Endothelial cell of umbilical vein (primary cell): Measurements from ENCODE around the gene PERM1. TPM values are rescaled to one million over a fixed set of nuclear protein-coding genes. Genes with fewer than 3 reads are reported as not detected.
A peak's percentile ranks its signal among the peaks of the same experiment; 100 is the strongest.

Source experiments
- BruUV-seq: library from RNA; stranded (reverse); fragments of 400-500 nt; replicated peaks from 2 replicates; lab custom pipeline; 2021; lab: Mats Ljungman, UMichigan
- CTCF ChIA-PET: fragments of 300-600, 350-600 bp; sonication (Branson Sonifier 250); formaldehyde crosslinking; loops from one replicate; lab custom pipeline; 2021; ENCODE audit warnings: antibody characterized with exemption, inconsistent platforms; lab: Charles Lee
- POLR2A ChIA-PET: fragments of 300-600, 350-600 bp; sonication (Branson Sonifier 250); formaldehyde crosslinking; loops from one replicate; lab custom pipeline; 2021; ENCODE audit warnings: antibody characterized with exemption, inconsistent platforms; lab: Charles Lee
- DNase-seq: peaks from one replicate; pipeline ENCODE4 v3.0.0-alpha.2; 2011; ENCODE audit warnings: low read depth, low spot score
- FAIRE-seq: peaks from 2 replicates; lab custom pipeline; 2011; peaks lifted over from hg19 to GRCh38; lab: Jason Lieb, UNC
- H2AFZ ChIP-seq: 2 replicates; pipeline ENCODE4 v1.6.0; 2012; ENCODE audit warnings: low read depth, low read length, control low read depth, inconsistent platforms
- H3K27ac ChIP-seq: 2 replicates; pipeline ENCODE4 v1.5.1; 2011; ENCODE audit warnings: low read depth, mild to moderate bottlenecking, control low read depth, low read length, moderate library complexity; ENCODE audit not compliant: insufficient read depth
- H3K27me3 ChIP-seq, 2 experiments: 2 replicates each; pipeline versions ENCODE4 v1.6.0 to v1.6.1; 2011; ENCODE audit warnings: low read length in 2 of 2, mixed read lengths in 1 of 2; ENCODE audit not compliant: control insufficient read depth in 2 of 2, insufficient read depth in 2 of 2
- H3K36me3 ChIP-seq, 2 experiments: 2 replicates in 1 of 2; 3 replicates in 1 of 2; pipeline ENCODE4 v1.5.1; 2011; ENCODE audit warnings: low read length in 2 of 2, mild to moderate bottlenecking in 1 of 2, moderate library complexity in 1 of 2; ENCODE audit not compliant: control insufficient read depth in 2 of 2, insufficient read depth in 2 of 2; ENCODE audit errors: extremely low read depth in 1 of 2
- H3K4me1 ChIP-seq: 3 replicates; pipeline ENCODE4 v1.5.1; 2011; ENCODE audit warnings: mild to moderate bottlenecking, low read length; ENCODE audit not compliant: control insufficient read depth, insufficient read depth; ENCODE audit errors: extremely low read depth
- H3K4me2 ChIP-seq: 2 replicates; pipeline ENCODE4 v1.6.1; 2011; ENCODE audit warnings: low read length, control low read depth, mixed read lengths; ENCODE audit not compliant: insufficient read depth
- H3K4me3 ChIP-seq, 3 experiments: fragments of 200-600 bp in 1 of 3; sonication (generic), shearing (Covaris generic) in 1 of 3; replicated peaks in 1 of 3; 2 replicates each; pipeline ENCODE4 v1.5.1; 2011 to 2016; ENCODE audit warnings: control low read depth in 3 of 3, low read length in 3 of 3, mild to moderate bottlenecking in 2 of 3, inconsistent platforms in 1 of 3, low read depth in 1 of 3, moderate library complexity in 1 of 3; ENCODE audit not compliant: insufficient read depth in 1 of 3
- H3K79me2 ChIP-seq: 2 replicates; pipeline ENCODE4 v1.6.0; 2012; ENCODE audit warnings: low read length, inconsistent platforms; ENCODE audit not compliant: control insufficient read depth, insufficient read depth
- H3K9ac ChIP-seq: replicated peaks from 2 replicates; pipeline ENCODE3; 2011; ENCODE audit warnings: low read length, control low read depth; ENCODE audit not compliant: insufficient read depth; ENCODE audit errors: extremely low read depth
- H3K9me1 ChIP-seq: replicated peaks from 3 replicates; pipeline ENCODE4 v1.6.0; 2011; ENCODE audit warnings: mild to moderate bottlenecking, low read length; ENCODE audit not compliant: control insufficient read depth, insufficient read depth; ENCODE audit errors: extremely low read depth
- H3K9me3 ChIP-seq: replicated peaks from 2 replicates; pipeline ENCODE4 v1.5.1; 2012; ENCODE audit warnings: low read length, inconsistent platforms; ENCODE audit not compliant: control insufficient read depth, insufficient read depth
- H4K20me1 ChIP-seq: replicated peaks from 2 replicates; pipeline ENCODE3; 2011; ENCODE audit warnings: mild to moderate bottlenecking, low read length; ENCODE audit not compliant: control insufficient read depth, insufficient read depth; ENCODE audit errors: extremely low read depth
- CTCF ChIP-seq, 2 donors: IDR thresholded peaks; 1 replicate in 1 of 2; 2 replicates in 1 of 2; pipeline ENCODE4 v1.5.1; 2011; ENCODE audit warnings: low read length in 2 of 2, mild to moderate bottlenecking in 2 of 2, moderate library complexity in 2 of 2, control low read depth in 1 of 2, inconsistent platforms in 1 of 2, low read depth in 1 of 2; ENCODE audit not compliant: insufficient read depth in 1 of 2; ENCODE audit errors: extremely low read depth in 1 of 2
- MAX ChIP-seq: IDR thresholded peaks from 2 replicates; pipeline ENCODE4 v1.6.1; 2011; ENCODE audit not compliant: insufficient read depth, insufficient read length
- MYC ChIP-seq: IDR thresholded peaks from one replicate; pipeline ENCODE4 v1.6.1; 2011; ENCODE audit warnings: mild to moderate bottlenecking, low read depth, low read length
- POLR2A ChIP-seq: IDR thresholded peaks from 2 replicates; pipeline ENCODE4 v1.6.1; 2012; ENCODE audit warnings: low read depth, mild to moderate bottlenecking, control low read depth, low read length
- dilution Hi-C: fragments of 300-500 bp; cut with MboI; formaldehyde crosslinking; loops from one replicate; pipeline ENCODE4 v1.15.0; 2019; ENCODE audit warnings: low sequenced_read_pairs; ENCODE audit not compliant: extremely low pct_ligation_motif_present
- intact Hi-C: fragments of 100-400 bp; cut with micrococcal nuclease; formaldehyde crosslinking; loops from one replicate; pipeline ENCODE4 v1.10.0; 2022
- polyA plus RNA-seq, 4 experiments: library from polyadenylated mRNA; depleted of rRNA in 3 of 4; stranded (reverse) in 3 of 4; unstranded in 1 of 4; fragments of >200 nt; gene quantifications; 2 replicates each; pipeline versions ENCODE4 v1.2.1 to v1.2.3, GENCODE V29; 2011 to 2012; ENCODE audit warnings: missing spikeins in 1 of 4
- total RNA-seq: library from RNA; stranded (reverse); gene quantifications from 2 replicates; pipeline ENCODE4 v1.2.3, GENCODE V29; 2021

The PERM1 gene
- total and polyA plus RNA-seq, 2 donors (not counting 3 experiments of a cell fraction or from before 2014, with no cell fraction given) = not detected

GRCh38 chr1:999725-1000356 is 17.9 kb upstream of the PERM1 start, which contains the start of gene HES4:
Gene HES4, minus strand, starts transcription at chr1:1000097. Its CDS starts 124 bp downstream, at chr1:999973.
- H3K36me3 ChIP-seq = no peaks in the 10 kb centered on the region
- no peak for TF ChIP-seq CTCF (IDR thresholded peaks at IDR 0.05; ENCODE audit: extremely low read depth in 1 of 2, insufficient read depth in 1 of 2, low read depth in 1 of 2, low read length in 2 of 2)
- TF ChIP-seq POLR2A = peak; percentile 69
- TF ChIP-seq MAX = peak; percentile 7
- no peak for TF ChIP-seq MYC
- no peaks in the 10 kb centered on the region for H4K20me1 ChIP-seq
- CTCF ChIA-PET = interaction anchor here (0.8 to 5.7 kb wide), 3 partner anchors 14 to 18 kb away, joined by 6 to 41 read pairs (median 22); partner anchors contain the start of genes AGRN and ISG15
- POLR2A ChIA-PET = no interaction called here
- peak within 1 kb of the TSS; percentile 47 to 55 (median 51) for H3K4me3 ChIP-seq
- H3K9me3 ChIP-seq = no peaks in the 10 kb centered on the region
- dilution Hi-C loops (no loop called here), intact Hi-C loops (loop anchor here (1.0 to 2.0 kb wide), 2 partner anchors 15 to 64 kb away; no protein-coding TSS in a partner anchor)
- BruUV-seq = no TSS peak
- no peaks in the 10 kb centered on the region for H3K9me1 ChIP-seq
- peak; percentile 85 for FAIRE-seq
- no peaks in the 10 kb centered on the region for H3K79me2 ChIP-seq
- peaks cover 13% of the 10 kb centered on the region for H3K4me1 ChIP-seq
- DNase-seq = peak; percentile 92
- H3K4me2 ChIP-seq = peak within 1 kb of the TSS; percentile 72
- peaks cover 0 to 19% of the 10 kb centered on the region in 2 experiments for H3K27me3 ChIP-seq
- peak within 1 kb of the TSS; percentile 91 for H3K9ac ChIP-seq
- peak within 1 kb of the TSS; percentile 80 for H3K27ac ChIP-seq
- peak within 1 kb of the TSS; percentile 50 for H2AFZ ChIP-seq
